ENCODE data around the gene USH2A.

USH2A gene

DNA sequence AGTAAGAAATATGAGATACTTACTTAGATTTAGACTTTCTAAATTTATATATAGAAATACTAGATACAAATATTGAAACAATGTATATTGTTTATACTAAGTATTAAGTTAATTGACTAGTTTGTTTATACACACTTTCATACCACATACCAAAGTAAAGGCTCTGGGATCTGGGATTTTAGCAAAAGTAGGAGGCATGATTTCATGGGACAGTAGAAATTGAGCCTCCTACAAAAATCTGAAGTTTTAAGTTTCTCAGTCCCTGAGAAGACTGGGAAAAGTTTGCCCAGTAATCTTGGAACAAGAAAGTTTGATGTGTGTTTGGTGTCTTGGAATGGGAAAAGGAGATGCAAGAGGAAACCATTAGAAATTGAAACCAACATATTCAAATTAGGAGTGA is 825.3 kb downstream of the USH2A start:
- no peak for DNase-seq (ENCODE audit: low read depth)

DNA sequence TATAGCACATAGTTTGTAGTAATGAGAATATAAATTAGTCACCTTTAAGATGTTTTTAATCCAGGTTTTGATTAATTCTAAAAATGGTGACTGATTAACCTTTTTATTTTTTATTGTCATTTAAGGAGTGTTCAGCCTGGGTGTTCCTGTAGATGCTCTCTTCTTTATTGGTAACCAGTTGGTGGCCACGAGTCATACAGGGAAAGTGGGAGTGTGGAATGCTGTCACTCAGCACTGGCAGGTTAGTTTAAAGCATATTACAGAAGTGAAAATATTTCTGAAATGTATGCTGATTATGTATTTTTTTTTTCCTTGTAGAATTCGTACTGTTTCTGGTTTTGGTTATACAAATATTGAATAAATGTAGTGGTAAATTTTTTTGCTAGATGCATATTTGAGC is 828.0 kb downstream of the USH2A start:
- no peak for DNase-seq (ENCODE audit: low read depth)

DNA sequence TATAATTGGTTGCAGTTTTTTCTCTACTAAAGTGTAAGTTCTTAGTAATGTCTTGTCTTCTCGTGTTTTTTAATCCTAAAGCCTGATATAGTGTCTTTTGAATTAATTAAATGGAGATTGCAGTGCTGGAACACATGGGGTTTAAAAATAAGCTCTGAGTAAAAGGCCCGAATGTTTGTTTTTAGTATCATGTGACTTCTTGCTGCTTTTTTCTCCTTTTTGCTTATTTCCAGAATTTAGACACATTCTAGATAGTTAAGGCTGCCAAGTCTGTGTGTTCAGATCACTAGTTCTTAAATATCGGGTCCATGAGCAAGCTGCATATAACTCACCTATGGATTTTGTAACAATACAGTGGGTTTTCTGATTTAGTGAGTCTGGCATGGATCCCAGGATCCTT is 828.6 kb downstream of the USH2A start:
- DNase-seq (ENCODE audit: low read depth) = no peak

DNA sequence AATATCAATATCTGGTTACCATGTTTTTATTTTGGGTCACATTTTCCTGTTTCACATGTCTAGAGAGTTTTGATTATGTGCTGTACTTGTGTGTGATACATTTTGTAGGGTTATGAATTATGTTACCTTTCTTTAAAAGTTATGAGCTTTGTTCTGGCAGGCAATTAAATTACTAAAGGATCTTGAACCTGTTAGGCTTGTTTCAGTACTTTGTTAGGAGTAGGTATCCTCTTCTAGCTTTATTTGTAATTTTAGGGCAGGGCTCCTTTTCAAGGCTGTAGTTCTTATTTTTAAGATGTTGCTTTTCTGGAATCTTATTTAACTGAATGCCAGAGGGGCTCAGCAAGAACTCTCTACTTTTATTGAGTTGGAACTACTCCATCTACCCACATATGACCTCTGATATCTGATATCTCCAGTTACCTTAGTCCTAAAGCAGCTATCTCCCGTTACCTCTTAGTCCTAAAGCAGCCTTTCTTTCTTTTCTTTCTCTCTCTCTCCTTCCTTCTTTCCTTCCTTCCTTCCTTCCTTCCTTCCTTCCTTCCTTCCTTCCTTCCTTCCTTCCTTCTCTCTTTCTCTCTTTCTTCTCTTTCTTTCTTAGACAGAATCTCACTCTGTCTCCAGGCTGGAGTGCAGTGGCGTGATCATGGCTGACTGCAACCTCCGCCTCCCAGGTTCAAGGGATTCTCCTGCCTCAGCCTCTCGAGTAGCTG is 832.3 kb downstream of the USH2A start:
- no peak for DNase-seq (ENCODE audit: low read depth)

DNA sequence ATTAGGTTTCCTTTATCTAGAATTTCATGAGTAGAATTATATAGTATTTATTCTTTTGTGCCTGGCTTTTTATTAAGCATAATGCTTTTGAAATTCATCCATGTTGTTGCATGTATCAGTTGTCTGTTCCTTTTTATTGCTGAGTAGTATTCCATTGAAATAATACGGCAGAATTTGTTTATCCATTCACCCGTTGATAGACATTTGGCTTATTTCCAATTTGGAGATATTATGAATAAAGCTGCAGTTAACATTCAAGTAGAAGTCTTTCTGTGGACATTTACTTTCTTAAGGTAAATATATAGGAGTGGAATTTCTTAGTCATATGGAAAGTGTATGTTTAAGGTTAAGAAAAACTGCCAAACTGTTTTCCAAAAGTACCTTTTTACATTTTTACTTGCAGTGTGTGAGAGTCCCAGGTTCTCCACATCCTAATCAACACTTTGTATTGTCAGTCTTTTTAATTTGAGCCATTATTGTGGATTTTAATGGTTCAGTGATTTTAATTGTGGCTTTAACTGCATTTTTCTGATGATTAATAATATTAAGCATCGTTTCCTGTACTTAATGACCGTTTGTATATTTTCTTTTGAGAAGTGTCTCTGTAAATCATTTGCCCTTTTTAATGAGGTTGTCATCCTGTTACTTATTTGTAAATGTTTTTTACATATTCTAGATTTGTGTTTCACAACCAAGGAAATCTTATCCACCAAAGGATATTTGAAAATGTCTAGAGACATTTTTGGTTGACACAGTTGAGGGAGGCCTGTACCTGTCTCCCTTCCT is 833.4 kb downstream of the USH2A start:
- no peak for DNase-seq (ENCODE audit: low read depth)

DNA sequence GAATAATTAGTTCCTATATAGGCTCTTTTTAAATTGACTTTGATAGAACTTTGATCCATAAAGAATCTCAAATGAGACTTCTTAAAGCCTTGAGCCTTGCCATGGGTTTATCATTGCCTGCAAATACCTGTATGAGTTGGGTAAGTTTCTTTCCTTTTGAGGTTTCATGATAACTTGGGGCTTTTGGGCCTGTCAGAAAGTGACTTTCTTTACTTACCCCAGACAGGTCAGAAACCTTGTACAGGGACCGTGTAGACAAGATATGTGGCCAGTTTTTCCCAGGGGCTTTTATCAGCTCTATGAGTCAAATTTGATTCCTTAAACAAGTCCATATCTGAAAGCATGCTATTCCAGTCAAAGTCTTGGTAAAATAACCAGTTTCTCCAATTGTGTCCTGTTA is 838.9 kb downstream of the USH2A start:
- no peak for DNase-seq (ENCODE audit: low read depth)

DNA sequence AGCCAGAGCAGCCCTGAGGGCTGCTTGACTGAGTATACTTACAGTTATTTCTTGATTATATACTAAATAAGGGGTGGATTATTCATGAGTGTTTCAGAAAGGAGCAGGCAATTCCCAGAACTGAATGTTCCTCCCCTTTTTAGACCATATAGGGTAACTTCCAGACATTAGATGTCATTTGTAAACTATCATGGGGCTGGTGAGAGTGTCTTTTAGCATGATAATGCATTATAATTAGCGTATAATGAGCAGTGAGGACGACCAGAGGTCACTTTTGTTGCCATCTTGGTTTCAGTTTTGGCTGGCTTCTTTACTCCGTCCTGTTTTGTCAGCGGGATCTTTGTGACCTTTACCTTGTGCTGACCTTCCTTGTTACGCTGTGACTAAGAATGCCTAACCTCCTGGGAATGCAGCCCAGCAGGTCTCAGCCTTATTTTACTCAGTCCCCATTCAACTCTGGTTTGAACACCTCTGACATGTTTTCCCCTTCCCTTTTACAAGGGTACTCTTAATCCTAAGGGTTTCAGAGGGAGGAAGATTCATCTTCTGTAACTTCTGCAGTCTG is 840.0 kb downstream of the USH2A start:
- no peak for DNase-seq (ENCODE audit: low read depth)

GRCh38 chr1:215581896-215582295 is 841.4 kb downstream of the USH2A start:
- DNase-seq (ENCODE audit: low read depth) = no peak
